Astrocyte of the hippocampus (primary cell): ENCODE data around the gene PAFAH1B2.
A peak's percentile ranks its signal among the peaks of the same experiment; 100 is the strongest.
"Not testable (repeated sequence)": the region's sequence is repeated elsewhere in the genome, so short reads cannot be mapped to it uniquely, and the experiment has no call there.

Experiments
- DNase-seq: peaks from one replicate; pipeline ENCODE4 v3.0.0; 2011; ENCODE audit warnings: low read depth, low spot score

PAFAH1B2 gene

GRCh38 chr11:117172724-117173421 is 28.8 kb downstream of the PAFAH1B2 start:
- DNase-seq = no peak

GRCh38 chr11:117175104-117175503 is 31.0 kb downstream of the PAFAH1B2 start:
- no peak for DNase-seq

- no peak for DNase-seq
Observed at GRCh38 chr11:117175781-117176180, 31.7 kb downstream of the PAFAH1B2 start.

- no peak for DNase-seq
Observed at GRCh38 chr11:117176186-117176585, 32.1 kb downstream of the PAFAH1B2 start.

GRCh38 chr11:117177534-117178209 is 33.6 kb downstream of the PAFAH1B2 start:
- DNase-seq = no peak

- DNase-seq = peak; percentile 98
Observed at GRCh38 chr11:117178210-117179034, 34.3 kb downstream of the PAFAH1B2 start, which contains the start of gene SIDT2. TSS of gene SIDT2 (plus strand) at chr11:117178743. CDS start at chr11:117179264, 521 bp downstream.

- DNase-seq = peak; percentile 50
Observed at GRCh38 chr11:117179048-117179999, 35.2 kb downstream of the PAFAH1B2 start.

- DNase-seq = peak; percentile 48
Observed at GRCh38 chr11:117180020-117180419, 35.9 kb downstream of the PAFAH1B2 start.

- DNase-seq = peak; percentile 67
Observed at GRCh38 chr11:117180661-117181585, 36.8 kb downstream of the PAFAH1B2 start.

GRCh38 chr11:117181586-117182550 is 37.8 kb downstream of the PAFAH1B2 start:
- DNase-seq = no peak

GRCh38 chr11:117182551-117182935 is 38.5 kb downstream of the PAFAH1B2 start:
- no peak for DNase-seq

- not testable (repeated sequence) for DNase-seq
Observed at GRCh38 chr11:117183178-117183577, 39.1 kb downstream of the PAFAH1B2 start.

GRCh38 chr11:117183724-117184349 is 39.8 kb downstream of the PAFAH1B2 start:
- DNase-seq = no peak

- DNase-seq = no peak
Observed at GRCh38 chr11:117185736-117186430, 41.8 kb downstream of the PAFAH1B2 start.

GRCh38 chr11:117186431-117186761 is 42.3 kb downstream of the PAFAH1B2 start:
- DNase-seq = no peak

GRCh38 chr11:117187007-117187406 is 42.9 kb downstream of the PAFAH1B2 start:
- DNase-seq = no peak

GRCh38 chr11:117187428-117187798 is 43.3 kb downstream of the PAFAH1B2 start:
- DNase-seq = no peak
